HG03575 (cell line): Measurements from ENCODE around the gene MACF1.
"Not testable (repeated sequence)": the region's sequence is repeated elsewhere in the genome, so short reads cannot be mapped to it uniquely, and the experiment has no call there.

Source experiments
- ATAC-seq: cut with Tn5 transposase; IDR thresholded peaks from one replicate; pipeline ENCODE4 v1.9.1; 2021; ENCODE audit not compliant: unreplicated experiment, insufficient number of reproducible peaks, low FRiP score; ENCODE audit errors: extremely low read depth

MACF1 gene

DNA sequence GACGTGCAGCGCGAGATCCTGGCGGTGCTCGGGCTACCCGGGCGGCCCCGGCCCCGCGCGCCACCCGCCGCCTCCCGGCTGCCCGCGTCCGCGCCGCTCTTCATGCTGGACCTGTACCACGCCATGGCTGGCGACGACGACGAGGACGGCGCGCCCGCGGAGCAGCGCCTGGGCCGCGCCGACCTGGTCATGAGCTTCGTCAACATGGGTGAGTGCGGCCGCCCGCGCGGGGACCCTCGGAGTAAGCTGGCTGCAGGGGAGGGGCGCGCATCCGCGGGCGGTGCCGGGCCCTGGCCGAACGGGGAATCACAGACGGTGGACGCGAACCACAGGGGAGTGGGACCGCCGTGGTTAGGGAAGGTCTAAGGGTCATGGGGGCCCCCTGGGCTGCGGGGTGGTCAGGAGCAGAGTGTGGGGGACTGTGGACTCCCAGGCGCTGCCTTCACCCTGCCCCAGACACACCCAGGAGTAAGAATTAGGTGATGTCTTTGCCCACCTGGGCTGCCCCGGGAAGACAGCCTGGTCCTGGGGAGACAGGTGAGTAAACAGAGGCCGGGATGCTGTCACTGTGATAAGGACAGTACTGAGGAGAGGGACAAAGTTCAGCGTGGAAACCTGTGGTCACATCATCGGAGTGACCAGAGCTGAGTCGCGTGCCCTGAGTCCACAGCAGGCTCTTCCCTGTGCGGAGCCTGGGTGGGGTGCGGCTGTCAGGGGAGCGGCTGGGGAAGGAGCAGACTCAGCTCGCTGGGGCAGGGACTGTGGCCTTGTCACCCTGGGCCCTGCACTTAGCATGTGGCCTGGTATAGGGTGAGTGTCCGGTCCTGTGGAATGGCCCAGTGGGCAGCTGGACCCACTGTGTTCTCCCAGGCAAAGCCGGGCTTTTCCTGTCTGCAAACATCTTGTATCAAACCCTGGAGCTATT, 287.9 kb downstream of the MACF1 start:
- ATAC-seq = not testable (repeated sequence)

DNA sequence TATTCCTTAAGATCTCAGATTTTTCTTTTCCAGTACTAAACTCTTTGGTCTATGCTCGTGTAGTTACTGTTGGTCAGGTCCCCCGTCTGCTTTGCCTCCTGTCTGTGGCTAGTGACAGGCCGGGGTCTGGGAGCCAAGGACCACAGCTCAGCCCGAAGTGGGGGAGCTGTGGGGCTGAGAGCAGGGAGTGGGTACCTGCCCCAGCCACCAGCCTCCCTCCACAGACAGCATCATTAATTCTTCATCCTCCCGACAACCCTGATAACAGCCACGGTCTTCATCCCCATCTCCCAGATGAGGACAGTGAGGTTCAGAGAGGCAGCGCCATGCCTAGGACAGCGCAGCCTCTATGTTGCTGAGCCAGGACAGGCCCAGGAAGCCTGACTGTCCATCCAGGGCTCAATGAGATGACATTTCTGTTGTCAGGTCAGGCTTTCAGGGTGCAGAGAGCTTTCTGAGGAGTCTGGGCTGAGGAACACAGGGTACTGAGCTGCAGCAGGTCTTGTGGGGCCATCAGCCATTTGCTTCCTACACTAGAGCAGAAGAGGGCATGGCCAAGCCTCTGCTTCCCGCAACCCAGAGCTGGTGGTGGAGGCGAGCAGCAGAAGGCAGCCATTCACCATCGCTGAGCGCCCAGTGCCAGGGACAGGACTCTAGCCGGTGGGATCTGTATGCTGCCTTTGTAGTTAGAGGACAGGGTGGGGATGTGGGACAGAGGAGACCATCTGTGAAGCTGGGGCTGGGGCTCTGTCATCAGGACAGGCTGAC, 288.7 kb downstream of the MACF1 start:
- not testable (repeated sequence) for ATAC-seq

DNA sequence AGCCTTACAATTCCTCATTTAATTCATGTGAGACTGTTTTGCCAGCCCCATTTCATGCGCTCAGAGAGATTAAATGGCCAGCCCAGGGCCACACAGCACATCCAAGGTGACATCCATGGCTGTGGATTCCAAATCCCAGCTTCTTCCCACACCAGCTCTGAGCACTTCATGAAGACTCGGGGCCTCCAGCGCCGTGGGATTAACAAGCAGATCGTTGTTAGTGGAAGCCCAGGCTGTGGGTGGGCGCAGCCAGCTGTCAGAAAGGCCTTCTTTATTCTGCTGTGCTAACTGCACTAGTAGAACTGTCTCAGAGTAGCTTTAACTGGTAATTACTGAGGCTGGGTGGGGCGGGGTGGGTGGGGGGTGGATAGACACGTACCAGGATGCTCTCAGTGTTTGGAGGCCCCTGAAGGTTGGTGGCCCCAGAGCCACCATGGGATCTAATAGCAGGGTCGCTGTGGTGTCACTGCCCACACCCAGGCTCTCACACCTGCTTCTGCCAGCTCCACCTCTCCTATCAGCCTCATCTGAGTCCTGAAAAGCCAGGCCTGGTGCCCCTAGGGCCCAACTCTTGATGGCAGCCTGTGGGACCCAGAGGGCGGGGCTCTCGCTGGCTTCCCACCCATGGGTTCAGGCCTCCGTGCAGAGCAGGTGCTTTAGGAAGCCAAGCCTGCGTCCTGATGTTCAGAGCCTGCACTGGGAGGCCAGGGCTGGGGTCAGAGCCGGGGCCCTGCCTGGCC, 290.3 kb downstream of the MACF1 start:
- ATAC-seq = no peak

DNA sequence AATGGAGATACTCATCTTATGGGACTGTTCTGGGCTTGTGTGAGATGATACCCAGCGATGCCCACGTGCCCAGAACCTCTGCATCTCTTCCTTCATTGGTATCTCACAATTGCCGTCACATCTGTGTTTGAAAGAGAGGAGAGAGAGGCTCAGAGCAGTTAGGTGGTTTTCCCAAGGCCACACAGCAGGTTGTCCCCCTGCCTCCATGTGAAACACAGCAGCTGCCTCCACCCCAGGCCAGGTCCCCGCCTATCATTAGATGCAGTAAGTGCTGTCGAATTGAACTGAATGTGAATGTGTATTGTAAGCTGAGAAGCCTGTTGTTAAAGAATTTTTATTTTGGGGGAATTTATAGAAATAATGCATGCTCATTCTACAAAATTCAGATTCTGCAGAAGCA, 292.0 kb downstream of the MACF1 start:
- ATAC-seq = not testable (repeated sequence)

DNA sequence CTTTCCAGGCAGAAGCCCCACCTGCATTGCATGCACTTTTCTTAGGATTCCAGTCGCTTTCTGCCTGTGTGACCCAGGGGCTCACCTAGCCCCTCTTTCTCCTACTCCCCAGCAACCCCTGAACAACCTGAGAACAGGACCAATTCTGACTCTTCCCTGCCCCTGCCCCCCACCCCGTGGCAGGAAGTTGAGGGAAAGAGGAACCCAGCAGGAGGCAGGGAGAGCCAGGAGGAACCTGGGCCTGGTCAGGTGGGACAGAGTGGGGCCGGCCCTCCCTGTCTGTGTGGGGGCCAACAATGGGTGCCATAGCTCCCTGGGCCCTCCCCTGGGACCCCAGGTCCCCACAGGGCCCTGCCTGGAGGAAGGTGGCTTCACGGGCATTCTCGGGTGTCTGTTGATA, 293.1 kb downstream of the MACF1 start:
- ATAC-seq = no peak

DNA sequence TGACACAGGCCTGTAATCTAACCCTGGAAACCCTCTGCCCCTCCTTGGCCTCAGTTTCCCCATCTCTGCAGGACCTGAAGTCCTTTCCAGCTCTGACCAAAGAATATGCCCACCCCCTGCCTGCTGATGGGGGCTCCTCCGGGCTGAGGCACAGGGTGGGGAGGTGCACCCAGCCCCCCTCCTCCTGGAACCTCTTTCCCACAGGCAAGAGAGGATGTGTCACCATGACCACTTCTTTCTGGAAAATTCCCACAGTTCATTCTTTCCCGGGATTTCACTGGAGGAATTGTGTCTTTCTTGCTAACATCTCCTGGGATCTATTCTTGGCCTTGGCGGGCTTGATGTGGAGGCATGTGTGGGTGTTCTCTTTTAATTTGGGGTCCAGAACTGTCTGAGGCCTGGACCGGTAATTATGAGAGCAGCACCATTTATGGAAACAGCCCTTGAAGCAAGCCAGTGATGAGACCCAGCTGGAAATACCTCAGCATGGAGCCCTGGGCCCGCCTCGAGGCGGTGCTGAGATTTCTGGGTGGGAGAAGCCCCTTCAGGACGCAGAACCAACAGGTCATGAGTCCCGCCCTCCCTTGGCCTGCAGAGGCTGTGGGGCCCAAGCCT, 293.7 kb downstream of the MACF1 start:
- not testable (repeated sequence) for ATAC-seq

DNA sequence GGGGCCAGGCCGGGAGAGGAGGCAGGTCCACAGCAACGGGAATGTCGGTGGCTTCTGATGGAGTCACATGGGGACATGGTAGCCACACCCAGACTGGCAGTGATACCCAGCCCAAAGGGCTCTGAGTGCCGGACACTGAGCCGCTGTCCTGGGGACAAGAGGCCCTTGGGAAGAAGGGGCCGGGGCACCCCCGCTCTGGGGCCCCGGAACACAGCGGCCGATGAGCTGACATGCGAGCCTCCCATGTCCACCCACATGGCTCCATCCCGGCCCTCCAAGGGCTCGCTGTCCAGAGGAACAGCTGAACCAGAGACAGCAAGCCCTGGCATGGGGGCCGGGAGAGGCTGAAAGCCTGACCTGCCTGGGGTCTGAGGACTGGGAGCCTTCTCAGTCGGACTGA, 294.3 kb downstream of the MACF1 start:
- not testable (repeated sequence) for ATAC-seq

DNA sequence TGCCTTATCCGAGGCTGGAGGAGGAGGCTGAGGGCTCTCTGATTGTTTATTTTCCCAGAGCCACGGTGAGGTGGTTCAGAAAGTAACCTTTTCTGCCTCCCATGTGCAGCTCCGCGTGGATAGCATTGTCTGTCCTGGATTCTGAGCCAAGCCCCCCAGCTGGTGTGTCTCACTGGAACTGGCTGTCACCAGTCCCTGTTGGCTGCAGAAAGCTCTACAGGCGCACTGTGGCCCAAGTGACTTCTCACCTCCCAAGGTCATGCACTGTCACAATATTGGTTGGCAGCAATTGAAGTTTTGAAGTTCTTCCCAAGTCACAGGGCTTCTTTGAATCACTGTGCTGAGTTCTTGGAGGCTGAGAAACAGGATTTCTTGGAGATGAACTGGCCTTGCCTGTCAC, 295.2 kb downstream of the MACF1 start:
- no peak for ATAC-seq

DNA sequence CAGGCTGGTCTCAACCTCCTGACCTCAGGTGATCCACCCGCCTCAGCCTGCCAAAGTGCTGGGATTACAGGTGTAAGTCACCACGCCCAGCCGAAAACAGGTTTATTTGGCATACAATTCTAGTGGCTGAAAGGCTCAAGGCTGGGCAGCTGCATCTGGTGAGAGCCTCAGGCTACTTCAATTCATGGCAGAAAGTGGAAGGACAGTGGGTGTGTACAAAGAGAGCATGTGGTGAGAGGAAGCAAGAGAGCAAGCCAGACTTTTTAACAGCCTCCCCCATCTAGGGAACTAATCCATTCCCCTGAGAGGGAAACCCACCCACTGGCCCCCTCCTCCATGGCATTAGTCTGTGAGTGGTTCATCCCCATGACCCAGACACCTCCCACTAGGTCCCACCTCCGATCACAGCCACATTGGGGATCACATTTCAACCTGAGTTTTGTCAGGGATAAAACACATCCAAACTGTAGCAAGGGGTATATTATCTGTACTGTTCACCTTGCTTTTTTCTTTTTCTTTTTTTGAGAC, 296.4 kb downstream of the MACF1 start:
- ATAC-seq = no peak

DNA sequence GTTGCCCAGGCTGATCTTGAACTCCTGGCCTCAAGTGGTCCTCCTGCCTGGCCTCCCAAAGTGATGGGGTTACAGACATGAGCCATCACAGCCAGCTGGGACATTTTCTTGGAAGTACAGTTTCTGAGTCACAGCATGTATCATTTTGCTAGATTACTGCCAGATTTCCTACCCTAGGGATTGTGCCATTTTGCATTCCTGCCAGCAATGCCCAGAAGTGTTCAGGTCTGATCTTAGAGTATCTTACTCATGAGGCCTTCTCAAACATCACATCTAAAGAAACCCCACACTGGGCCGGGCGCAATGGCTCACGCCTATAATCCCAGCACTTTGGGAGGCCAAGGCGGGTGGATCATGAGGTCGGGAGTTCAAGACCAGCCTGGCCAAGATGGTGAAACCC, 297.2 kb downstream of the MACF1 start:
- ATAC-seq = no peak

DNA sequence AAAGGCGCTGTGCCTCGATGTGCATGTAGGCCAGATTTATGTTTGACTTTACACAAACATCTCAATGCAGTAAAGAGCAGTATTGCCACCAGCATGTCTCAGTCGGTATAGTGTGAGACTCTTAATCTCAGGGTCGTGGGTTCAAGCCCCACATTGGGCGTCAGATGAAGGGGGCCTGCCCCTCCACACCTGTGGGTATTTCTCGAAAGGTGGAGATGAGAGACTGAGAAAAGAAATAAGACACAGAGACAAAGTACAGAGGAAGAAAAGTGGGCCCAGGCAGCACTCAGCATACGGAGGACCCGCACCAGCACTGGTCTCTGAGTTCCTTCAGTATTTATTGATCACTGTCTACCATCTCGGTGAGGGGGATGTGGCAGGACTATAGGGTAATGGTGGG, 299.9 kb downstream of the MACF1 start:
- ATAC-seq = not testable (repeated sequence)

DNA sequence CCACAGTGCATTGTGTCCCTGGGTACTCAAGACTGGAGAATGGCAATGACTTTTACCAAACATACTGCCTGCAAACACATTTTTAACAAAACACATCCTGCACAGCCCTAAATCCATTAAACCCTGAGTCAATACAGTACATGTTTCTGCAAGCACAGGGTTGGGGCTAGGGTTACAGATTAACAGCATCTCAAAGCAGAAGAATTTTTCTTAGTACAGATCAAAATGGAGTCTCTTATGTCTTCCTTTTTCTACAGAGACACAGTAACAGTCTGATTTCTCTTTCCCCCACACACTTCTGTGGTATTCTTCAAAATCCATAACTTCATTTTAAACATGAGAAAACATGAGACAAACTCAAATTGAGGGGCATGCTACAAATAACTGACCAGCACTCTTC, 300.8 kb downstream of the MACF1 start:
- ATAC-seq = no peak

DNA sequence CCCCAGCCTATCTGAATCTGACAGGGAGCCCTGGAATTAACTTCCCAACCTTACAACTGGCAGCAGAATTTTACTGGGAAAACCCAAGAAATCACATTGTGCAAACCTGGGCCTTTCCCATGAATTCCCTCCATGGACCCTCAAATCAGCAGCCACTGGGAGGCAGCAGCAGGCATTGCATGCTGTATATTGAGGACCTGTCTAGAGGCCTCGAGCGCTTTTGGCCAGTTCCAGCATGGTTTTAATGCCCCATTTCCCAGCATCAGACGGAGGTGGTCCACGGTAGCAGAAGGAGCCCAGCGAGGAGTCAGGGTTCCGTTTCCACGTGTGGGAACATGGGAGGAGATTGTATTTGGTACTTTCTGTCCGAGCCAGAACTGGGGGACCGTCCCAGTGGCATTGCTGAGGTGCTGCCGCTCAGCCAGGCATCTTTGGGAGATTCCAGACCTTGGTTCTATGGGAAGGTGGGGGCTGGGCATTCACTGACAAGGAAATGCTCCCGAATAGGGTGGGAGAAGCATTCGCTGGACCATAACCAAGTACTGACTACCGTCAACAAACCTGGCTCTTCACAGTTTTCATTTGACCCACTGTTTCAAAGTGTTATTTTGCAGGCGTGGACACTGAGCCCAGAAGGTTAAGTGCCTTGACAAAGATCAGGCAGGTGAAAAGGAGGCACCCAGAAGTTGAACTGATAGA, 302.9 kb downstream of the MACF1 start:
- no peak for ATAC-seq

DNA sequence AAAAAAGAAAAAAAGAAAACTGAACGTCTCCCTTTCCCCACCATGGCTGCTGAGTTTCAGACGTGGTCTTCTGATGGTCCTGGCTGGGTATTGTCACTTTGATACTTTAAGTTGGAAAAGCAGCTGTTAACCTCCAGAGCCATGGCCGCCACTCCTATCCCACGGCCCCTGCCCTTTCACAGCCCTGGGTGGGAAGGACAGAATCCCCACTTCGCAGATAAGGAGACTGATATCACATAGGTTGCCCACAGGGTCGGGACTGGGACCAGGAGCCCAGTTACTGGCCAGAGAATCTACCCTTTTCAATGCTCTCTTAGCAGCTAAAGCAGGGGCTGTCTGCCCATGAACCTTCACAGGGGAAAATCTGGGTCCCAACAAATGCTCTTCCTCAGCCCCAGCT, 303.8 kb downstream of the MACF1 start:
- ATAC-seq = no peak

DNA sequence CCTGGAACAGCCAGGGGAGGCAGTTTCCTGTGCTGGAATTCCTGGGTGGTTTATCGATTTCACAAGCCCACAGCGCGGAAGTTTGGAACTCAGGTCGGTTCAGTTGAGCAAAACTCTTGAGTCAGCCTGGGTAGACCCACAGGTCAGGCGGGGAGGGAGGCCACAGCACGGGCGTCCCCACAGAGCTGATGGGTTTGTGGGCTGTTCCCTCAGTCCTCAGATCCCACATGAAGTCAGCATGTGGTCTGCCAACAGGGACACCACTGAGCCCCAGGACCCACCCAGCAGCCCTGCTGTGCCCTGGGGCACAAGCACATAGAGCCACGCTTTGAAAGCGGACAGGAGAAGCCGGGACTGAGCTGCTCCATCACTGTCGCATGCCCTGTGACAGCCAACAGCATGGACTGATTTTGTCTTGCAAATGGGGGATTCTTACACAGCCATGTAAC, 304.4 kb downstream of the MACF1 start:
- ATAC-seq = no peak

DNA sequence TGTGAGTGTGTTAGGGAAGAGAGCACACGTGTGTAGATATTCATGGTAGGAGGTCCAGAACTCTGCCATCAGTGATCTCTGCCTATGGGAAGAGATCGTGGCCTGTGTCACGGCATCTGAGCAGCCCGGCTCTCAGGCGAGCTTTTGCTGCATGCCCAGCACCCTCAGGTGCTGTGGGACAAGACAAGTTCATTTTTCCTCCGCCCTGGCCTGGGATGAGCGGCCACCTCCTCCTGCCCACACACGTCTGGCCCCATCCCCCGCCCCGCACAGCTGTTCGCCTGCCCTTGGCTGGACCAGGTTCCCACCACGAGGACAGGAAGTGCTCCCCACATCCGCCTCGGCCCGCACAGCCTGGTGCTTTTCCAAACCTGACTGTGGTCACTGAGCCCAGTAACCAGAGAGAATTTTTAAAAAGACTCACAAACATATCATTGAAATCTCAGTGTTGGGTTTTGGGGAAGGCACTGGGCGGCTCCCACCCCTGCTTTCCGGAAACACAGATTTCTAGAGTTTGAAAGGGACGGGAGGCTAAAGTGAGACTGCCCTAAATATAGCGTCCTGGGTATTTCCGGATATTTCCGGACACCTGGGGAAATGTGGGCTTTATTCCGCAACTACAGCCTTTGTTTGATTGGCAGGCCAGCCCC, 305.0 kb downstream of the MACF1 start:
- ATAC-seq = no peak

DNA sequence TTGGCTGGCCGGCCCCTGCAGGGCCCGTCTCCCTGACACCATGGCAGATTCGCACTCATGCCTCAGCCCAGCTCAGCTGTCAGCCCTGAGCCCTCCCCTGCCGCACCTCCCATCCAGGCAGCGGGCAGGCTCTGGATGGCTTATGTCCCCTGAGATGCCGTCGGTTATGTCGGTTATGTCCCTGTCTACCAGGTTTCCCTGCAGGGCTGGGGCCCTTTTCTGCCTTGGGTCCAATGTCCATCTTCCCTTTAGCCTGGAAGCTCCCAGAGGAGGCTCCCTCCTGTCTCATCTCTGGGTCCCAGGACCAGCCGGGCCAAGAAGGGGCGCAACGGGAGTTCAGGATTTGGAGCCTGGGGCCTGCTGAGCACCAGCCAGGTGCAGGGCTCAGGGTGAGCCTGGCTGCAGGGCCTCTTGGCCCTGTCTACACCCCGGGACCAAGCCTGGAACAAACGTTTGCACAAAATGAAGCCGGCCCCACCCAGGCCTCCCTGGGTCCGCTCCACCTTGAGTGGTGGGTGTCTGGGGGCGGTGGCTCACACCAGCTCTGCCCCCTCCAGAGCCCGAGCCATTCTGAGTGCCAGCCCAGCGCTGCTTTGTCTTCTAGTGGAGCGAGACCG, 306.2 kb downstream of the MACF1 start:
- not testable (repeated sequence) for ATAC-seq
